H9 (cell line): ENCODE results near the gene TOP1. TPM values are rescaled to one million over a fixed set of nuclear protein-coding genes. Genes with fewer than 3 reads are reported as not detected.

Experiments used
- DNase-seq: peaks from one replicate; pipeline ENCODE4 v3.0.0-alpha.2; 2017
- H2AFZ ChIP-seq: one replicate; pipeline ENCODE4 v1.6.1; 2013; ENCODE audit warnings: mild to moderate bottlenecking, low read length, control low read depth, moderate library complexity
- H2AK5ac ChIP-seq: 2 replicates; pipeline ENCODE4 v1.6.1; 2013; ENCODE audit warnings: low read length, control low read depth, mixed read lengths; ENCODE audit not compliant: insufficient read length
- H2BK120ac ChIP-seq: one replicate; pipeline ENCODE4 v1.6.1; 2013; ENCODE audit warnings: low read depth, mild to moderate bottlenecking, low read length, control low read depth, inconsistent platforms; ENCODE audit not compliant: poor library complexity, severe bottlenecking
- H2BK12ac ChIP-seq: 2 replicates; pipeline ENCODE4 v1.6.1; 2013; ENCODE audit warnings: low read length, control low read depth, mixed read lengths, low read depth; ENCODE audit not compliant: insufficient read length
- H2BK15ac ChIP-seq: 2 replicates; pipeline ENCODE4 v1.6.1; 2013; ENCODE audit warnings: low read depth, low read length, control low read depth
- H2BK20ac ChIP-seq: one replicate; pipeline ENCODE4 v1.6.1; 2013; ENCODE audit warnings: low read depth, mild to moderate bottlenecking, low read length, control low read depth, inconsistent platforms; ENCODE audit not compliant: poor library complexity, severe bottlenecking
- H2BK5ac ChIP-seq: 2 replicates; pipeline ENCODE4 v1.6.1; 2013; ENCODE audit warnings: low read length, control low read depth, mixed read lengths; ENCODE audit not compliant: insufficient read length
- H3K14ac ChIP-seq: 2 replicates; pipeline ENCODE4 v1.6.1; 2013; ENCODE audit warnings: low read length, control low read depth; ENCODE audit not compliant: insufficient read depth
- H3K18ac ChIP-seq: 2 replicates; pipeline ENCODE4 v1.6.1; 2013; ENCODE audit warnings: low read depth, mild to moderate bottlenecking, mixed read lengths, low read length, control low read depth; ENCODE audit not compliant: insufficient read length
- H3K23ac ChIP-seq: 2 replicates; pipeline ENCODE4 v1.6.1; 2013; ENCODE audit warnings: low read length, control low read depth, mixed read lengths, low read depth; ENCODE audit not compliant: insufficient read length
- H3K23me2 ChIP-seq: 2 replicates; pipeline ENCODE4 v1.6.1; 2013; ENCODE audit warnings: low read depth, mild to moderate bottlenecking, mixed read lengths, low read length, control low read depth; ENCODE audit not compliant: insufficient read length, poor library complexity, severe bottlenecking
- H3K27ac ChIP-seq: 2 replicates; pipeline ENCODE4 v1.5.1; 2013; ENCODE audit warnings: low read length, control low read depth, mixed read lengths, low read depth; ENCODE audit not compliant: insufficient read length
- H3K27me3 ChIP-seq: 2 replicates; pipeline ENCODE4 v1.6.1; 2013; ENCODE audit warnings: low read length, control low read depth, inconsistent platforms; ENCODE audit not compliant: insufficient read depth
- H3K4ac ChIP-seq: 2 replicates; pipeline ENCODE4 v1.6.1; 2013; ENCODE audit warnings: low read depth, mild to moderate bottlenecking, control low read depth, inconsistent platforms, low read length, moderate library complexity
- H3K4me1 ChIP-seq: 2 replicates; pipeline ENCODE4 v1.6.1; 2013; ENCODE audit warnings: low read length, control low read depth, inconsistent platforms; ENCODE audit not compliant: insufficient read depth
- H3K4me2 ChIP-seq: 2 replicates; pipeline ENCODE4 v1.6.1; 2013; ENCODE audit warnings: low read length, control low read depth, mixed read lengths; ENCODE audit not compliant: insufficient read length, insufficient read depth
- H3K56ac ChIP-seq: 2 replicates; pipeline ENCODE4 v1.6.1; 2013; ENCODE audit warnings: low read depth, mild to moderate bottlenecking, mixed read lengths, low read length, control low read depth; ENCODE audit not compliant: insufficient read length
- H3K79me1 ChIP-seq: 2 replicates; pipeline ENCODE4 v1.6.1; 2013; ENCODE audit warnings: low read depth, mild to moderate bottlenecking, moderate library complexity, low read length, control low read depth, inconsistent platforms; ENCODE audit not compliant: insufficient read depth, poor library complexity, severe bottlenecking
- H3K79me2 ChIP-seq: 2 replicates; pipeline ENCODE4 v1.6.1; 2013; ENCODE audit warnings: low read length, control low read depth, inconsistent platforms; ENCODE audit not compliant: insufficient read depth
- H3K9ac ChIP-seq: 2 replicates; pipeline ENCODE4 v1.6.1; 2013; ENCODE audit warnings: low read length, control low read depth, mixed read lengths; ENCODE audit not compliant: insufficient read length; ENCODE audit errors: extremely low read depth
- H3K9me3 ChIP-seq: one replicate; pipeline ENCODE4 v1.6.1; 2013; ENCODE audit warnings: low read depth, low read length, inconsistent platforms; ENCODE audit not compliant: control insufficient read depth
- H3T11ph ChIP-seq: one replicate; pipeline ENCODE4 v1.6.1; 2013; ENCODE audit warnings: mild to moderate bottlenecking, low read length, control low read depth, inconsistent platforms
- H4K20me1 ChIP-seq: one replicate; pipeline ENCODE4 v1.6.1; 2013; ENCODE audit not compliant: control insufficient read depth, insufficient read length, insufficient read depth
- H4K5ac ChIP-seq: 2 replicates; pipeline ENCODE4 v1.6.1; 2013; ENCODE audit warnings: low read depth, mild to moderate bottlenecking, mixed read lengths, low read length, control low read depth; ENCODE audit not compliant: insufficient read length
- H4K8ac ChIP-seq: replicated peaks from 2 replicates; pipeline ENCODE4 v1.6.1; 2013; ENCODE audit warnings: low read length, control low read depth, mixed read lengths, low read depth; ENCODE audit not compliant: insufficient read length
- H4K91ac ChIP-seq: 2 replicates; pipeline ENCODE4 v1.6.1; 2013; ENCODE audit warnings: low read depth, mild to moderate bottlenecking, moderate library complexity, mixed read lengths, low read length, control low read depth; ENCODE audit not compliant: insufficient read length
- H3K27ac Mint-ChIP-seq, 3 experiments: 2 replicates in 2 of 3; 3 replicates in 1 of 3; pipeline ENCODE4 v1.8.0; 2020 to 2021; ENCODE audit warnings: mixed read lengths in 3 of 3, mild to moderate bottlenecking in 1 of 3, moderate library complexity in 1 of 3
- H3K27me3 Mint-ChIP-seq: 2 replicates; pipeline ENCODE4 v1.8.0; 2021; ENCODE audit warnings: low read depth, mild to moderate bottlenecking, moderate library complexity, mixed read lengths
- H3K36me3 Mint-ChIP-seq, 3 experiments: 2 replicates in 2 of 3; 3 replicates in 1 of 3; pipeline ENCODE4 v1.8.0; 2020 to 2021; ENCODE audit warnings: low read depth in 3 of 3, mixed read lengths in 3 of 3; ENCODE audit not compliant: insufficient read depth in 1 of 3
- H3K4me1 Mint-ChIP-seq, 2 experiments: 2 replicates each; pipeline ENCODE4 v1.8.0; 2020; ENCODE audit warnings: mixed read lengths in 2 of 2
- H3K4me3 Mint-ChIP-seq, 2 experiments: 2 replicates in 1 of 2; 3 replicates in 1 of 2; pipeline ENCODE4 v1.8.0; 2020 to 2021; ENCODE audit warnings: mild to moderate bottlenecking in 2 of 2, mixed read lengths in 2 of 2, moderate library complexity in 1 of 2
- H3K9me3 Mint-ChIP-seq, 2 experiments: 2 replicates in 1 of 2; 3 replicates in 1 of 2; pipeline ENCODE4 v1.8.0; 2020; ENCODE audit warnings: mild to moderate bottlenecking in 2 of 2, mixed read lengths in 2 of 2, moderate library complexity in 1 of 2
- CTCF ChIP-seq: fragments of 200-600 bp; sonication (generic); conservative IDR thresholded peaks from 3 replicates; pipeline ENCODE4 v1.8.0; 2021; ENCODE audit warnings: antibody characterized with exemption, mild to moderate bottlenecking
- WGBS: extraction: QIAGEN DNeasy Blood & Tissue Kit; methylation state at CpG from one replicate; pipeline ENCODE4 v1.1.7; 2013; ENCODE audit warnings: missing lambda C conversion rate, low lambda C conversion rate, mixed read lengths; ENCODE audit not compliant: insufficient read length; ENCODE audit errors: extremely low coverage; 5-methylcytosine and 5-hydroxymethylcytosine counted together
- total RNA-seq: library from RNA; stranded (reverse); gene quantifications from 2 replicates; pipeline ENCODE4 v1.2.1, GENCODE V29; 2021

The TOP1 gene
- total RNA-seq, 1 experiment from 2014 or later = 96.4 TPM

DNA sequence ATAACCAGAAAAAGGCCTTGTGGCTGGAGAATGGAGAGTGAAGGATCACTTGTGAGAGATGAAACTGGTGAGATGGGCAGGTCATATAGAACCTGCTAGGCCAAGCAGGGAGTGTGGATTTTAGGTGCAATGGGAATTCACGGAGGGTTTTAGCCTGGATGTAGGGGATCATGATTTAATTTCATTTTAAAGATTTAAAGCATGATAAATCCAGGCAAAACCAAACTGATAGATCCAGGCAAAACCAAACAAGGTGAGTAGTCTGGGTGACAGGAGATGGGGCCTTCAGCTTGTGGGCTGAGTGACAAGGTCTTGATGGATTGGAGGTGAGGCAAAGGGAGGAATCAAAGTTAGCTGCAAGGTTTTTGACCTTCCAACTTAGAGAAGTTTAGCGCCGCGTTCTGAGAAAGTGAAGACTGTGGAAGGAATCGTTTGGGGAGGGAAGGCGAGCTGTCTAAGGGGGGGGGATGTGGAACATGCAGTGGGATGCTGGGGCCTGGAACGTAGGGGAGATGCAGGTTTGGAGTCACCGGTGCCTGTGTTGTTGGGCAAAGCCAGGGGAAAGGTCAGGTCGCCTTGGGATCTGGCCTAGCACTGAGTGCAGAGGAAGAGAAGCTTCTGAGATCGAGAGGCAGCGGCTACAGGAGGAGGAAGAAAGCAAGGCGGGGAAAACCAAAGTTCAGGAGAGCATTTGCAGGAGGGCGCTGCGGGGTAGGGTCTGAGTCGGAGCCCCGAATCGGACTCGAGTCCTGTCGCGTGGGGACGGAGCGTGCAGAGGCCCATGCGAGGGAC is 107.5 kb downstream of the TOP1 start:
- Histone ChIP-seq H3K18ac (peak overlapping the region; percentile 21), H3K9me3 (no peaks in the 10 kb centered on the region), H2AFZ (no peak overlapping the region), H3K23ac (no peak overlapping the region), H3K4me2 (peak overlapping the region; percentile 66), H4K20me1 (no peaks in the 10 kb centered on the region), H2BK20ac (no peak overlapping the region), H3K56ac (no peak overlapping the region), H2BK12ac (no peak overlapping the region), H3K14ac (peak overlapping the region; percentile 58), H3T11ph (no peak overlapping the region), H4K8ac (no peak overlapping the region), H4K91ac (no peak overlapping the region), H2BK15ac (no peak overlapping the region), H3K23me2 (peaks cover 20% of the 10 kb centered on the region), H2BK120ac (no peak overlapping the region), H3K4ac (no peak overlapping the region), H3K4me1 (peaks cover 20% of the 10 kb centered on the region; the same call in 1 of the 2 replicates), H3K9ac (peak overlapping the region; percentile 45), H3K27me3 (no peaks in the 10 kb centered on the region), H3K27ac (no peak overlapping the region), H2BK5ac (no peak overlapping the region), H3K79me2 (peaks cover 30% of the 10 kb centered on the region; the same call in 1 of the 2 replicates), H4K5ac (no peak overlapping the region), H2AK5ac (no peak overlapping the region), H3K79me1 (no peaks in the 10 kb centered on the region)
- H3K27ac Mint-ChIP-seq = peak overlapping the region; percentile 30 to 72 (median 71); a peak in 5 of 7 replicates
- WGBS = no CpG with 5 or more reads among the region's 23 CpGs
- H3K36me3 Mint-ChIP-seq = peaks cover 3 to 14% (median 9%) of the 10 kb centered on the region in 3 experiments; a peak in 6 of 7 replicates
- no peak for DNase-seq
- peaks cover 10% of the 10 kb centered on the region for H3K27me3 Mint-ChIP-seq
- H3K9me3 Mint-ChIP-seq = no peaks in the 10 kb centered on the region; a peak in 2 of 5 replicates
- H3K4me1 Mint-ChIP-seq = peaks cover 41% of the 10 kb centered on the region in 2 experiments
- TF ChIP-seq CTCF = no peak
- peak overlapping the region; percentile 77 to 91 for H3K4me3 Mint-ChIP-seq
